ENCODE results near the gene CSNK2B. TPM values are rescaled to one million over a fixed set of nuclear protein-coding genes. Genes with fewer than 3 reads are reported as not detected.
A peak's percentile ranks its signal among the peaks of the same experiment; 100 is the strongest.

CSNK2B gene
- total and polyA plus RNA-seq, 9 of the 15 experiments (the other 6 are each of a cell fraction or from before 2014, with no cell fraction given), result 120 to 1,126 (median 529) TPM

DNA sequence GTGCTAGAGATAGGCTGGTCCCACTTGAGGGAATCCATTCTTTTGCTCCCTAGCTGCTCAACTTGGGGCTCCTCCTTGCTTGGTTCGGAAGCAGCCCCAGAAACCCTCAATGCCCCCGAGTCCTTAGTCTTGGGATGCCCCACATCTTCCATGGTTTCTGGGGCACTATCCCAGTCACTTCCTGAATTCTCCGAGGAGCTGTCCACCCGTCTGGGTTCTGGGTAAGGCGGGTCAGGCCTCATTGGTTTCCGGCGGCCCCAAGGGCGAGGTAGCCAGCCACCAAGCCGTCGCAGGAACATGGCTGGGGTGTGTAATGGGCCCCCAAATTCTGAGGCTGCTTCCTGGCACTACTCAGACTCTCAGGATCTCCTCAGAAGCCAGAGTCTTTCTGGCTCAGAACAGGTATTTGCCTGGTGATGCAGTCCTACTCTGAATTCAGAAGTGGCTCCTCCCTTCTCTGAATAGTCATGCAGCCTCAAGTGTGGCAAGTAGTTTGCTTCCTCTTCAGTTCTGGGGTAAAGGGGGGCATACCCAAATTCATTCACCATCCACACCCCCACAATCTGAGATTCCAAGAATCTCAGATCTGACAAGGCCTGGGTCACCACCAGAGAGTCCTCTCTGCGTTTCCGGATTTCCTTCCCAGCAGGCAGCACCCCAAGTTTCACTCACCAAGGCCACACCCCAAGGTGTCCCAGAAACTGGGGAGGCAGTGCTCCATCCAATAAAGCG, 6.1 kb upstream of the CSNK2B start (continued):
- TF ChIP-seq, protein P1, sequence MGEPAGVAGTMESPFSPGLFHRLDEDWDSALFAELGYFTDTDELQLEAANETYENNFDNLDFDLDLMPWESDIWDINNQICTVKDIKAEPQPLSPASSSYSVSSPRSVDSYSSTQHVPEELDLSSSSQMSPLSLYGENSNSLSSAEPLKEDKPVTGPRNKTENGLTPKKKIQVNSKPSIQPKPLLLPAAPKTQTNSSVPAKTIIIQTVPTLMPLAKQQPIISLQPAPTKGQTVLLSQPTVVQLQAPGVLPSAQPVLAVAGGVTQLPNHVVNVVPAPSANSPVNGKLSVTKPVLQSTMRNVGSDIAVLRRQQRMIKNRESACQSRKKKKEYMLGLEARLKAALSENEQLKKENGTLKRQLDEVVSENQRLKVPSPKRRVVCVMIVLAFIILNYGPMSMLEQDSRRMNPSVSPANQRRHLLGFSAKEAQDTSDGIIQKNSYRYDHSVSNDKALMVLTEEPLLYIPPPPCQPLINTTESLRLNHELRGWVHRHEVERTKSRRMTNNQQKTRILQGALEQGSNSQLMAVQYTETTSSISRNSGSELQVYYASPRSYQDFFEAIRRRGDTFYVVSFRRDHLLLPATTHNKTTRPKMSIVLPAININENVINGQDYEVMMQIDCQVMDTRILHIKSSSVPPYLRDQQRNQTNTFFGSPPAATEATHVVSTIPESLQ (CRISPR knock-in tag; IDR thresholded peaks at IDR 0.05), result peak; percentile 37; the same call in 1 of the 2 replicates
- TF ChIP-seq ETV5 (CRISPR knock-in tag; IDR thresholded peaks at IDR 0.05; ENCODE audit: low read depth) (no peak; the same call in 1 of the 2 replicates), ARID1B (IDR thresholded peaks at IDR 0.05) (no peak), FOXM1 (IDR thresholded peaks at IDR 0.05; ENCODE audit: low read depth) (no peak), FOXM1 (CRISPR knock-in tag; IDR thresholded peaks at IDR 0.05; ENCODE audit: low read depth) (no peak), RBM39 (optimal IDR thresholded peaks at IDR 0.05; ENCODE audit: low read depth, low read length) (no peak), ZNF239 (CRISPR knock-in tag; IDR thresholded peaks at IDR 0.05) (no peak), NEUROD1 (IDR thresholded peaks at IDR 0.05; ENCODE audit: borderline replicate concordance, low read depth, low read length, partially characterized antibody) (no peak), NCOA2 (IDR thresholded peaks at IDR 0.05; ENCODE audit: partially characterized antibody in 2 of 2) (no peak), ZNF146 (CRISPR knock-in tag; IDR thresholded peaks at IDR 0.05; ENCODE audit: unreplicated experiment) (no peak), TRIM24 (IDR thresholded peaks at IDR 0.05) (no peak), ZNF134 (CRISPR knock-in tag; conservative IDR thresholded peaks at IDR 0.05) (no peak), NBN (IDR thresholded peaks at IDR 0.05; ENCODE audit: low read depth) (0 out of 2 replicates have a peak, but pooled peaks have one; percentile 11), POLR2B (IDR thresholded peaks at IDR 0.05; ENCODE audit: low read depth, partially characterized antibody) (no peak), MAFG (tag; conservative IDR thresholded peaks at IDR 0.05) (no peak), NUFIP1 (IDR thresholded peaks at IDR 0.05; ENCODE audit: partially characterized antibody) (no peak)
- TF ChIP-seq, protein P2, sequence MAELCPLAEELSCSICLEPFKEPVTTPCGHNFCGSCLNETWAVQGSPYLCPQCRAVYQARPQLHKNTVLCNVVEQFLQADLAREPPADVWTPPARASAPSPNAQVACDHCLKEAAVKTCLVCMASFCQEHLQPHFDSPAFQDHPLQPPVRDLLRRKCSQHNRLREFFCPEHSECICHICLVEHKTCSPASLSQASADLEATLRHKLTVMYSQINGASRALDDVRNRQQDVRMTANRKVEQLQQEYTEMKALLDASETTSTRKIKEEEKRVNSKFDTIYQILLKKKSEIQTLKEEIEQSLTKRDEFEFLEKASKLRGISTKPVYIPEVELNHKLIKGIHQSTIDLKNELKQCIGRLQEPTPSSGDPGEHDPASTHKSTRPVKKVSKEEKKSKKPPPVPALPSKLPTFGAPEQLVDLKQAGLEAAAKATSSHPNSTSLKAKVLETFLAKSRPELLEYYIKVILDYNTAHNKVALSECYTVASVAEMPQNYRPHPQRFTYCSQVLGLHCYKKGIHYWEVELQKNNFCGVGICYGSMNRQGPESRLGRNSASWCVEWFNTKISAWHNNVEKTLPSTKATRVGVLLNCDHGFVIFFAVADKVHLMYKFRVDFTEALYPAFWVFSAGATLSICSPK (IDR thresholded peaks at IDR 0.05; ENCODE audit: borderline replicate concordance), result no peak; the same call in 1 of the 2 replicates
- TF ChIP-seq, protein P3, sequence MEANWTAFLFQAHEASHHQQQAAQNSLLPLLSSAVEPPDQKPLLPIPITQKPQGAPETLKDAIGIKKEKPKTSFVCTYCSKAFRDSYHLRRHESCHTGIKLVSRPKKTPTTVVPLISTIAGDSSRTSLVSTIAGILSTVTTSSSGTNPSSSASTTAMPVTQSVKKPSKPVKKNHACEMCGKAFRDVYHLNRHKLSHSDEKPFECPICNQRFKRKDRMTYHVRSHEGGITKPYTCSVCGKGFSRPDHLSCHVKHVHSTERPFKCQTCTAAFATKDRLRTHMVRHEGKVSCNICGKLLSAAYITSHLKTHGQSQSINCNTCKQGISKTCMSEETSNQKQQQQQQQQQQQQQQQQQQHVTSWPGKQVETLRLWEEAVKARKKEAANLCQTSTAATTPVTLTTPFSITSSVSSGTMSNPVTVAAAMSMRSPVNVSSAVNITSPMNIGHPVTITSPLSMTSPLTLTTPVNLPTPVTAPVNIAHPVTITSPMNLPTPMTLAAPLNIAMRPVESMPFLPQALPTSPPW (CRISPR knock-in tag; IDR thresholded peaks at IDR 0.05), result no peak
- TF ChIP-seq, protein P4, sequence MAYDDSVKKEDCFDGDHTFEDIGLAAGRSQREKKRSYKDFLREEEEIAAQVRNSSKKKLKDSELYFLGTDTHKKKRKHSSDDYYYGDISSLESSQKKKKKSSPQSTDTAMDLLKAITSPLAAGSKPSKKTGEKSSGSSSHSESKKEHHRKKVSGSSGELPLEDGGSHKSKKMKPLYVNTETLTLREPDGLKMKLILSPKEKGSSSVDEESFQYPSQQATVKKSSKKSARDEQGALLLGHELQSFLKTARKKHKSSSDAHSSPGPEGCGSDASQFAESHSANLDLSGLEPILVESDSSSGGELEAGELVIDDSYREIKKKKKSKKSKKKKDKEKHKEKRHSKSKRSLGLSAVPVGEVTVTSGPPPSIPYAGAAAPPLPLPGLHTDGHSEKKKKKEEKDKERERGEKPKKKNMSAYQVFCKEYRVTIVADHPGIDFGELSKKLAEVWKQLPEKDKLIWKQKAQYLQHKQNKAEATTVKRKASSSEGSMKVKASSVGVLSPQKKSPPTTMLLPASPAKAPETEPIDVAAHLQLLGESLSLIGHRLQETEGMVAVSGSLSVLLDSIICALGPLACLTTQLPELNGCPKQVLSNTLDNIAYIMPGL (CRISPR knock-in tag; IDR thresholded peaks at IDR 0.05), result 0 out of 2 replicates have a peak, but pooled peaks have one; percentile 65
- TF ChIP-seq, protein P5, sequence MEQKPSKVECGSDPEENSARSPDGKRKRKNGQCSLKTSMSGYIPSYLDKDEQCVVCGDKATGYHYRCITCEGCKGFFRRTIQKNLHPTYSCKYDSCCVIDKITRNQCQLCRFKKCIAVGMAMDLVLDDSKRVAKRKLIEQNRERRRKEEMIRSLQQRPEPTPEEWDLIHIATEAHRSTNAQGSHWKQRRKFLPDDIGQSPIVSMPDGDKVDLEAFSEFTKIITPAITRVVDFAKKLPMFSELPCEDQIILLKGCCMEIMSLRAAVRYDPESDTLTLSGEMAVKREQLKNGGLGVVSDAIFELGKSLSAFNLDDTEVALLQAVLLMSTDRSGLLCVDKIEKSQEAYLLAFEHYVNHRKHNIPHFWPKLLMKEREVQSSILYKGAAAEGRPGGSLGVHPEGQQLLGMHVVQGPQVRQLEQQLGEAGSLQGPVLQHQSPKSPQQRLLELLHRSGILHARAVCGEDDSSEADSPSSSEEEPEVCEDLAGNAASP (IDR thresholded peaks at IDR 0.05), result no peak
